Islet of Langerhans (tissue), 1 donor: ENCODE measurements around the gene MICAL2.

Source experiments
- FAIRE-seq: peaks from one replicate; lab custom pipeline; 2011; peaks lifted over from hg19 to GRCh38; lab: Jason Lieb, UNC

The MICAL2 gene

GRCh38 chr11:12077535-12078280, 32.7 kb upstream of the MICAL2 start:
- no peak for FAIRE-seq

GRCh38 chr11:12079726-12080556, 30.4 kb upstream of the MICAL2 start:
- no peak for FAIRE-seq

- no peak for FAIRE-seq
Measured at GRCh38 chr11:12083380-12083779, 27.0 kb upstream of the MICAL2 start.

- FAIRE-seq, result no peak
Measured at GRCh38 chr11:12084256-12084655, 26.1 kb upstream of the MICAL2 start.

- no peak for FAIRE-seq
Measured at GRCh38 chr11:12085371-12086251, 24.8 kb upstream of the MICAL2 start.

- FAIRE-seq, result no peak
Measured at GRCh38 chr11:12086271-12087074, 23.9 kb upstream of the MICAL2 start.

GRCh38 chr11:12087075-12088004, 23.1 kb upstream of the MICAL2 start:
- FAIRE-seq, result no peak

- no peak for FAIRE-seq
Measured at GRCh38 chr11:12088047-12088481, 22.3 kb upstream of the MICAL2 start.

GRCh38 chr11:12088531-12088930, 21.9 kb upstream of the MICAL2 start:
- no peak for FAIRE-seq

GRCh38 chr11:12089041-12089440, 21.3 kb upstream of the MICAL2 start:
- no peak for FAIRE-seq

- no peak for FAIRE-seq
Measured at GRCh38 chr11:12089473-12089872, 20.9 kb upstream of the MICAL2 start.

- FAIRE-seq, result no peak
Measured at GRCh38 chr11:12090061-12090591, 20.3 kb upstream of the MICAL2 start.

GRCh38 chr11:12090761-12091258, 19.6 kb upstream of the MICAL2 start:
- no peak for FAIRE-seq

GRCh38 chr11:12091956-12092558, 18.3 kb upstream of the MICAL2 start:
- FAIRE-seq, result no peak

- no peak for FAIRE-seq
Measured at GRCh38 chr11:12092714-12093113, 17.7 kb upstream of the MICAL2 start.

GRCh38 chr11:12094872-12095800, 15.3 kb upstream of the MICAL2 start:
- no peak for FAIRE-seq

GRCh38 chr11:12097219-12097618, 13.2 kb upstream of the MICAL2 start:
- FAIRE-seq, result no peak

GRCh38 chr11:12098601-12099000, 11.8 kb upstream of the MICAL2 start:
- FAIRE-seq, result no peak
